Measurements from ENCODE around the gene CFAP43.

CFAP43 gene

GRCh38 chr10:104264783-104265182 lies 32.6 kb upstream of the CFAP43 start:
- H3K4me3 ChIP-seq (ENCODE audit: low read length) = no peak overlapping the region
- TF ChIP-seq, protein P1, sequence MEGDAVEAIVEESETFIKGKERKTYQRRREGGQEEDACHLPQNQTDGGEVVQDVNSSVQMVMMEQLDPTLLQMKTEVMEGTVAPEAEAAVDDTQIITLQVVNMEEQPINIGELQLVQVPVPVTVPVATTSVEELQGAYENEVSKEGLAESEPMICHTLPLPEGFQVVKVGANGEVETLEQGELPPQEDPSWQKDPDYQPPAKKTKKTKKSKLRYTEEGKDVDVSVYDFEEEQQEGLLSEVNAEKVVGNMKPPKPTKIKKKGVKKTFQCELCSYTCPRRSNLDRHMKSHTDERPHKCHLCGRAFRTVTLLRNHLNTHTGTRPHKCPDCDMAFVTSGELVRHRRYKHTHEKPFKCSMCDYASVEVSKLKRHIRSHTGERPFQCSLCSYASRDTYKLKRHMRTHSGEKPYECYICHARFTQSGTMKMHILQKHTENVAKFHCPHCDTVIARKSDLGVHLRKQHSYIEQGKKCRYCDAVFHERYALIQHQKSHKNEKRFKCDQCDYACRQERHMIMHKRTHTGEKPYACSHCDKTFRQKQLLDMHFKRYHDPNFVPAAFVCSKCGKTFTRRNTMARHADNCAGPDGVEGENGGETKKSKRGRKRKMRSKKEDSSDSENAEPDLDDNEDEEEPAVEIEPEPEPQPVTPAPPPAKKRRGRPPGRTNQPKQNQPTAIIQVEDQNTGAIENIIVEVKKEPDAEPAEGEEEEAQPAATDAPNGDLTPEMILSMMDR (conservative IDR thresholded peaks at IDR 0.05; ENCODE audit: low read depth, low read length) = no peak
- DNase-seq (ENCODE audit: low read depth) = no peak

GRCh38 chr10:104262055-104262454 lies 29.9 kb upstream of the CFAP43 start:
- DNase-seq (ENCODE audit: low read depth) = no peak
- TF ChIP-seq, protein P1 (conservative IDR thresholded peaks at IDR 0.05; ENCODE audit: low read depth, low read length) = no peak
- no peak overlapping the region for H3K4me3 ChIP-seq (ENCODE audit: low read length)

- no peak overlapping the region for H3K4me3 ChIP-seq (ENCODE audit: low read length)
- DNase-seq (ENCODE audit: low read depth) = no peak
- TF ChIP-seq, protein P1 (conservative IDR thresholded peaks at IDR 0.05; ENCODE audit: low read depth, low read length) = no peak
Observed at GRCh38 chr10:104260775-104261115, 28.6 kb upstream of the CFAP43 start.

- DNase-seq (ENCODE audit: low read depth) = no peak
- TF ChIP-seq, protein P1 (conservative IDR thresholded peaks at IDR 0.05; ENCODE audit: low read depth, low read length) = no peak
Observed at GRCh38 chr10:104259999-104260774, 28.0 kb upstream of the CFAP43 start.

GRCh38 chr10:104259456-104259855 lies 27.3 kb upstream of the CFAP43 start:
- H3K4me3 ChIP-seq (ENCODE audit: low read length) = no peak overlapping the region
- DNase-seq (ENCODE audit: low read depth) = no peak
- TF ChIP-seq, protein P1 (conservative IDR thresholded peaks at IDR 0.05; ENCODE audit: low read depth, low read length) = no peak

More at GRCh38 chr10:104259999-104260774, 28.0 kb upstream of the CFAP43 start:
- H3K4me3 ChIP-seq (ENCODE audit: low read length) = no peak overlapping the region

DNA sequence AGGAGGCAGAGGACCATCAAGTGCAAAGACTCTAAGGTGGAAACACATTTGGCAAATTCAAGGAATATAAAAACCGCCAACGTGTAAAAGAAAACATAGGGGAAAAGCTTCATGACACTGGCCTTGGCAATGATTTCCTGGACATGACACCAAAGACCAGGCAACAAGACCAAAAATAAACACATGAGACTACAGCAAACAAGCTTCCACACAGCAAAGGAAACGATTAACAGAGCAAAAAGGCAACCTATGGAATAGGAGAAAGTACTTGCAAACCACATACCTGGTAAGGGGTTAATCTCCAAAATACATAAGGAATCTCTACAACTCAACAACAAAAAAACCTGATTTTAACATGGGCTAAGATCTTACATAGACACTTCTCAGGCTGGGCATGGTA lies 26.0 kb upstream of the CFAP43 start:
- DNase-seq (ENCODE audit: low read depth) = no peak
- no peak overlapping the region for H3K4me3 ChIP-seq (ENCODE audit: low read length)
- TF ChIP-seq, protein P1 (conservative IDR thresholded peaks at IDR 0.05; ENCODE audit: low read depth, low read length) = no peak

- H3K4me3 ChIP-seq (ENCODE audit: low read length) = no peak overlapping the region
- TF ChIP-seq, protein P1 (conservative IDR thresholded peaks at IDR 0.05; ENCODE audit: low read depth, low read length) = no peak
- no peak for DNase-seq (ENCODE audit: low read depth)
Observed at GRCh38 chr10:104257235-104257634, 25.1 kb upstream of the CFAP43 start.

Data from retinal pigment epithelial cell (primary cell).